ENCODE data around the gene SLC24A3. TPM values are rescaled to one million over a fixed set of nuclear protein-coding genes. Genes with fewer than 3 reads are reported as not detected.

The SLC24A3 gene
- total and polyA plus RNA-seq, 7 donors: 0.92 to 20.8 (median 13.5) TPM

GRCh38 chr20:19435821-19436220 is 223.4 kb downstream of the SLC24A3 start:
- no peak for TF ChIP-seq POLR2AphosphoS5 (IDR thresholded peaks at IDR 0.05)
- no peak for TF ChIP-seq EP300 (IDR thresholded peaks at IDR 0.05)
- no peak for TF ChIP-seq POLR2A (IDR thresholded peaks at IDR 0.05)
- no peak for TF ChIP-seq CTCF (IDR thresholded peaks at IDR 0.05)
- no peaks in the 10 kb centered on the region for H3K4me1 ChIP-seq
- no peak overlapping the region for H3K27ac ChIP-seq
- no peaks in the 10 kb centered on the region for H3K27me3 ChIP-seq
- intact Hi-C loops (cut with DNase I): no loop called here
- no peak for DNase-seq
- no peaks in the 10 kb centered on the region for H3K9me3 ChIP-seq
- H3K4me3 ChIP-seq: no peak overlapping the region
- no peaks in the 10 kb centered on the region for H3K36me3 ChIP-seq

DNA sequence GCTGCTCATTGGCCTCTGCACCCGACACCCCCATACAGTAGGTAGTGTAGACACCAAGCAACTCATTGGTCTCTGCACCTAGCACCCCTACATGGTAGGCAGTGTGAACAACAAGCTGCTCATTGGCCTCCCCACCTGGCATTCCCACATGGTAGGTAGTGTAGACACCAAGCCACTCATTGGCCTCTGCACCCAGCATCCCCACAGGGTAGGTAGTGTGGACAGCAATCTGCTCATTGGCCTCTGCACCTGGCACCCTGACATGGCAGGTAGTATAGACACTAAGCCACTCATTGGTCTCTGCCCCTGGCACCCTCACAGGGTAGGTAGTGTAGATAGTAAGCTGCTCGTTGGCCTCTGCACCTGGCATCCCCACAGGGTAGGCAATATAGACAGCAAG is 226.0 kb downstream of the SLC24A3 start:
- Histone ChIP-seq H3K27ac (no peak overlapping the region), H3K4me1 (no peaks in the 10 kb centered on the region), H3K4me3 (no peak overlapping the region), H3K27me3 (no peaks in the 10 kb centered on the region), H3K36me3 (no peaks in the 10 kb centered on the region), H3K9me3 (peaks cover 0 to 8% (median under 1%) of the 10 kb centered on the region in 4 donors)
- no peak for TF ChIP-seq POLR2A (IDR thresholded peaks at IDR 0.05)
- no peak for TF ChIP-seq POLR2AphosphoS5 (IDR thresholded peaks at IDR 0.05)
- no peak for TF ChIP-seq CTCF (IDR thresholded peaks at IDR 0.05)
- TF ChIP-seq EP300 (IDR thresholded peaks at IDR 0.05): no peak
- WGBS, 2 donors: 81% methylated on average over 2 of the region's 2 CpGs
- intact Hi-C loops (cut with DNase I): no loop called here
- DNase-seq: peak; percentile 45

- Histone ChIP-seq H3K27me3 (no peaks in the 10 kb centered on the region), H3K36me3 (no peaks in the 10 kb centered on the region), H3K9me3 (peaks cover 0 to 12% (median 2%) of the 10 kb centered on the region in 4 donors), H3K27ac (no peak overlapping the region), H3K4me1 (no peaks in the 10 kb centered on the region), H3K4me3 (no peak overlapping the region)
- TF ChIP-seq EP300 (IDR thresholded peaks at IDR 0.05) (no peak), CTCF (IDR thresholded peaks at IDR 0.05) (no peak), POLR2AphosphoS5 (IDR thresholded peaks at IDR 0.05) (no peak), POLR2A (IDR thresholded peaks at IDR 0.05) (no peak)
- intact Hi-C loops (cut with DNase I): no loop called here
- 72 to 86% methylated on average over 14 of the region's 14 CpGs for WGBS, 2 donors
- peak; percentile 26 for DNase-seq
These were observed 228.5 kb downstream of the SLC24A3 start for GRCh38 chr20:19440660-19441527.

DNA sequence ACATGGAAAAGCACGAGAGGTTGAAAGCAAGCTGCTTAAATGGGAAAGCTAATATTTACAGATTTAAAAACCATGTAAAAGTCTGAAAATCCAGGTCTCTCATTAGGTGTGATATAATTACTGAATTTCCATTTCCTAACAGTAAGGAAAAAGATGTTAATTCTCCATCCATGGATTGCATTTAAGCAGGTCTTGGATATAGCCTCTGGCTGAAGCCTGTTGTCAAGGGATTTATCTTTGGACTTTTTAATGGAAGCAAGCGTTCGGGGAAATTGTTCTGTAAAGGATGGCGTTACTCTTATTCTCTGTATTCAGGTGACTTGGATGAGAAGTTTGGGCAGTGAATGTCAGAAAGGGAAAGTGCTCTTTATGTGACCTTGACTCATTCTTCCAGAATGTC is 233.8 kb downstream of the SLC24A3 start:
- H3K27ac ChIP-seq: no peak overlapping the region
- no peak overlapping the region for H3K4me3 ChIP-seq
- no peak for DNase-seq
- H3K9me3 ChIP-seq: peaks cover 0 to 12% (median 2%) of the 10 kb centered on the region in 4 donors
- no peaks in the 10 kb centered on the region for H3K36me3 ChIP-seq
- intact Hi-C loops (cut with DNase I): loop anchor here (5.0 kb wide), 2 partner anchors 69 to 234 kb away; partner anchors contain the start of gene SLC24A3
- H3K4me1 ChIP-seq: peaks cover 0 to 29% (median 28%) of the 10 kb centered on the region in 4 donors
- no peak for TF ChIP-seq POLR2A (IDR thresholded peaks at IDR 0.05)
- no peak for TF ChIP-seq EP300 (IDR thresholded peaks at IDR 0.05)
- no peak for TF ChIP-seq CTCF (IDR thresholded peaks at IDR 0.05)
- TF ChIP-seq POLR2AphosphoS5 (IDR thresholded peaks at IDR 0.05): no peak
- 95% methylated on average over 4 of the region's 4 CpGs for WGBS, 2 donors
- no peaks in the 10 kb centered on the region for H3K27me3 ChIP-seq

All from sigmoid colon (tissue), 7 donors.